Caco-2 (cell line): ENCODE measurements around the gene CTNNA2. TPM values are rescaled to one million over a fixed set of nuclear protein-coding genes. Genes with fewer than 3 reads are reported as not detected.

ENCODE experiments used
- BruUV-seq: library from RNA; stranded (reverse); fragments of 400-500 nt; replicated peaks from 2 replicates; lab custom pipeline; 2021; lab: Mats Ljungman, UMichigan
- CTCF ChIA-PET: fragments of 300-600 bp; sonication (Branson Sonifier 250); formaldehyde crosslinking; loops from one replicate; lab custom pipeline; 2022; ENCODE audit warnings: antibody characterized with exemption; lab: Charles Lee
- POLR2A ChIA-PET: fragments of 300-600 bp; sonication (Branson Sonifier 250); formaldehyde crosslinking; loops from one replicate; lab custom pipeline; 2022; ENCODE audit warnings: antibody characterized with exemption; lab: Charles Lee
- DNase-seq, 2 experiments: peaks; one replicate each; pipeline versions ENCODE4 v3.0.0 to v3.0.0-alpha.2; 2020 to 2022
- H3K27me3 ChIP-seq: replicated peaks from 2 replicates; pipeline ENCODE4 v1.6.0; 2011; ENCODE audit warnings: low read length; ENCODE audit not compliant: control insufficient read depth, insufficient read depth
- H3K36me3 ChIP-seq: 2 replicates; pipeline ENCODE4 v1.5.1; 2011; ENCODE audit warnings: low read length; ENCODE audit not compliant: control insufficient read depth, insufficient read depth
- H3K4me1 ChIP-seq: fragments of 250-450 bp; sonication (Bioruptor Pico); 2 replicates; pipeline ENCODE4 v1.5.1; 2020; ENCODE audit warnings: mild to moderate bottlenecking
- H3K4me3 ChIP-seq: 2 replicates; pipeline ENCODE4 v1.5.1; 2011; ENCODE audit warnings: low read depth, mild to moderate bottlenecking, control low read depth, low read length
- H3K9me3 ChIP-seq: fragments of 250-450 bp; sonication (Bioruptor Pico); 2 replicates; pipeline ENCODE4 v1.5.1; 2020; ENCODE audit warnings: mild to moderate bottlenecking, moderate library complexity
- H3K27ac Mint-ChIP-seq: one replicate; pipeline ENCODE4 v1.8.0; 2022; ENCODE audit warnings: mixed read lengths; ENCODE audit not compliant: unreplicated experiment
- H3K27me3 Mint-ChIP-seq: one replicate; pipeline ENCODE4 v1.8.0; 2022; ENCODE audit warnings: mixed read lengths; ENCODE audit not compliant: insufficient read depth, unreplicated experiment
- H3K36me3 Mint-ChIP-seq: one replicate; pipeline ENCODE4 v1.8.0; 2022; ENCODE audit warnings: mild to moderate bottlenecking, mixed read lengths; ENCODE audit not compliant: insufficient read depth, unreplicated experiment
- H3K4me1 Mint-ChIP-seq: one replicate; pipeline ENCODE4 v1.8.0; 2022; ENCODE audit warnings: low read depth, mixed read lengths; ENCODE audit not compliant: unreplicated experiment
- H3K4me3 Mint-ChIP-seq: one replicate; pipeline ENCODE4 v1.8.0; 2022; ENCODE audit warnings: mild to moderate bottlenecking, moderate library complexity, mixed read lengths; ENCODE audit not compliant: unreplicated experiment
- H3K9me3 Mint-ChIP-seq: one replicate; pipeline ENCODE4 v1.8.0; 2022; ENCODE audit warnings: mixed read lengths; ENCODE audit not compliant: unreplicated experiment
- CTCF ChIP-seq, 2 experiments: fragments of 200-600 bp in 1 of 2; IDR thresholded peaks; 1 replicate in 1 of 2; 2 replicates in 1 of 2; pipeline versions ENCODE4 v1.5.1 to v1.8.0; 2011 to 2022; ENCODE audit warnings: antibody characterized with exemption in 1 of 2, control low read depth in 1 of 2, inconsistent platforms in 1 of 2, low read depth in 1 of 2, low read length in 1 of 2, mild to moderate bottlenecking in 1 of 2, moderate library complexity in 1 of 2; ENCODE audit not compliant: insufficient read depth in 1 of 2, severe bottlenecking in 1 of 2, unreplicated experiment in 1 of 2
- intact Hi-C: fragments of 100-400 bp; cut with micrococcal nuclease; formaldehyde crosslinking; loops from one replicate; pipeline ENCODE4 v1.10.0; 2022; ENCODE audit not compliant: unreplicated experiment
- total RNA-seq: library from RNA; stranded (reverse); gene quantifications from 2 replicates; pipeline ENCODE4 v1.2.3, GENCODE V29; 2022

CTNNA2 gene
- total RNA-seq, 1 experiment from 2014 or later: not detected

GRCh38 chr2:80506563-80506962, 993.7 kb downstream of the CTNNA2 start:
- Mint-ChIP-seq H3K4me1 (no peaks in the 10 kb centered on the region), H3K4me3 (no peak overlapping the region), H3K27me3 (peaks cover 9% of the 10 kb centered on the region), H3K27ac (no peak overlapping the region), H3K9me3 (no peaks in the 10 kb centered on the region), H3K36me3 (no peaks in the 10 kb centered on the region)
- intact Hi-C loops: no loop called here
- no peak for TF ChIP-seq CTCF (IDR thresholded peaks at IDR 0.05; ENCODE audit: insufficient read depth in 1 of 2, low read depth in 1 of 2, low read length in 1 of 2, severe bottlenecking in 1 of 2, unreplicated experiment in 1 of 2)
- no peaks in the 10 kb centered on the region for H3K4me1 ChIP-seq
- no peaks in the 10 kb centered on the region for H3K36me3 ChIP-seq
- CTCF ChIA-PET: no interaction called here
- H3K4me3 ChIP-seq: no peak overlapping the region
- POLR2A ChIA-PET: no interaction called here
- H3K27me3 ChIP-seq: no peaks in the 10 kb centered on the region
- no peaks in the 10 kb centered on the region for H3K9me3 ChIP-seq
- BruUV-seq: no TSS peak
- DNase-seq: no peak

DNA sequence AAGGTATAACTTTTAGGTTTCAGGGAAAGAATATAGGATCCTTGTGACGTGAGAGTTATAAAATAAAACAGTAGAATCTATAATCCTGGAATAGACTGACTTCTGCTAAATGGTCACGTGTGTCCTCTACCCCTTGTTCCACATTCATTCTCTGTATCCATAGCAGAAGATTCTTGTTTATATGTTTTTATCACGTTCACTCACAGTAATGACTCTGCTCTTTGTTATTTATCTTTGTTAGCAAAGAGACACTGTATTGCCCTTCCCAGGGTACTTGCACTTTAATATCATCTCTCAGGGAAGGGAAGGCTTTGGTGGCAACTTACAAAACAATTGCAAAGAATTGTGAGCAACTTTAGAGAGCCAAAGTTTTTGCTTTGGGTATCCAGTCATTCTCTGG, 997.9 kb downstream of the CTNNA2 start:
- Histone ChIP-seq H3K9me3 (no peaks in the 10 kb centered on the region), H3K4me3 (no peak overlapping the region), H3K27me3 (no peaks in the 10 kb centered on the region), H3K36me3 (no peaks in the 10 kb centered on the region), H3K4me1 (no peaks in the 10 kb centered on the region)
- Mint-ChIP-seq H3K9me3 (no peaks in the 10 kb centered on the region), H3K4me3 (no peak overlapping the region), H3K4me1 (no peaks in the 10 kb centered on the region), H3K36me3 (no peaks in the 10 kb centered on the region), H3K27ac (no peak overlapping the region), H3K27me3 (peaks cover 10% of the 10 kb centered on the region)
- DNase-seq: no peak
- intact Hi-C loops: no loop called here
- TF ChIP-seq CTCF (IDR thresholded peaks at IDR 0.05; ENCODE audit: insufficient read depth in 1 of 2, low read depth in 1 of 2, low read length in 1 of 2, severe bottlenecking in 1 of 2, unreplicated experiment in 1 of 2): no peak
- ChIA-PET CTCF (no interaction called here), POLR2A (no interaction called here)
- no TSS peak for BruUV-seq

GRCh38 chr2:80515964-80516363, 1003.1 kb downstream of the CTNNA2 start:
- Histone ChIP-seq H3K36me3 (no peaks in the 10 kb centered on the region), H3K27me3 (no peaks in the 10 kb centered on the region), H3K4me3 (no peak overlapping the region), H3K9me3 (no peaks in the 10 kb centered on the region), H3K4me1 (no peaks in the 10 kb centered on the region)
- DNase-seq: no peak
- ChIA-PET CTCF (no interaction called here), POLR2A (no interaction called here)
- H3K27ac Mint-ChIP-seq: no peak overlapping the region
- intact Hi-C loops: no loop called here
- no peak for TF ChIP-seq CTCF (IDR thresholded peaks at IDR 0.05; ENCODE audit: insufficient read depth in 1 of 2, low read depth in 1 of 2, low read length in 1 of 2, severe bottlenecking in 1 of 2, unreplicated experiment in 1 of 2)
- H3K4me3 Mint-ChIP-seq: no peak overlapping the region
- peaks cover 8% of the 10 kb centered on the region for H3K27me3 Mint-ChIP-seq
- BruUV-seq: no TSS peak
- H3K9me3 Mint-ChIP-seq: no peaks in the 10 kb centered on the region
- H3K4me1 Mint-ChIP-seq: no peaks in the 10 kb centered on the region
- H3K36me3 Mint-ChIP-seq: no peaks in the 10 kb centered on the region
